ENCODE results near the gene ZNF862.

Gene ZNF862

GRCh38 chr7:149838224-149838991 is at the start of gene ZNF862:
Gene ZNF862 (plus strand): TSS chr7:149838375. CDS start chr7:149838612, 237 bp downstream.
- DNase-seq: peak; percentile 93

GRCh38 chr7:149789101-149789500 is 49.1 kb upstream of the ZNF862 start:
- DNase-seq: no peak

- DNase-seq: no peak
Measured at GRCh38 chr7:149790146-149790548, 48.0 kb upstream of the ZNF862 start.

GRCh38 chr7:149790754-149791360 is 47.3 kb upstream of the ZNF862 start:
- DNase-seq: no peak

GRCh38 chr7:149791411-149792219 is 46.6 kb upstream of the ZNF862 start:
- DNase-seq: no peak

GRCh38 chr7:149792220-149792595 is 46.0 kb upstream of the ZNF862 start:
- DNase-seq: no peak

- no peak for DNase-seq
Measured at GRCh38 chr7:149793261-149793660, 44.9 kb upstream of the ZNF862 start.

GRCh38 chr7:149794661-149795060 is 43.5 kb upstream of the ZNF862 start:
- no peak for DNase-seq

GRCh38 chr7:149795126-149795525 is 43.0 kb upstream of the ZNF862 start:
- DNase-seq: no peak

GRCh38 chr7:149796287-149796860 is 41.8 kb upstream of the ZNF862 start:
- DNase-seq: no peak

- DNase-seq: no peak
Measured at GRCh38 chr7:149797771-149798170, 40.4 kb upstream of the ZNF862 start.

- no peak for DNase-seq
Measured at GRCh38 chr7:149799397-149800168, 38.6 kb upstream of the ZNF862 start.

GRCh38 chr7:149800169-149800555 is 38.0 kb upstream of the ZNF862 start:
- DNase-seq: no peak

GRCh38 chr7:149801002-149801566 is 37.1 kb upstream of the ZNF862 start:
- DNase-seq: no peak

- DNase-seq: no peak
Measured at GRCh38 chr7:149801816-149802215, 36.4 kb upstream of the ZNF862 start.

- no peak for DNase-seq
Measured at GRCh38 chr7:149802966-149803365, 35.2 kb upstream of the ZNF862 start.

GRCh38 chr7:149803551-149804074 is 34.6 kb upstream of the ZNF862 start:
- DNase-seq: no peak

- DNase-seq: no peak
Measured at GRCh38 chr7:149804106-149804505, 34.1 kb upstream of the ZNF862 start.

GRCh38 chr7:149806726-149807125 is 31.4 kb upstream of the ZNF862 start:
- no peak for DNase-seq

- DNase-seq: no peak
Measured at GRCh38 chr7:149808311-149808710, 29.9 kb upstream of the ZNF862 start.

- DNase-seq: no peak
Measured at GRCh38 chr7:149809215-149809614, 29.0 kb upstream of the ZNF862 start.

- no peak for DNase-seq
Measured at GRCh38 chr7:149811221-149811620, 27.0 kb upstream of the ZNF862 start.

Measured in NCI-H510A (cell line).